ENCODE data around the gene CDC16. TPM values are rescaled to one million over a fixed set of nuclear protein-coding genes. Genes with fewer than 3 reads are reported as not detected.

CDC16 gene
- total RNA-seq, 2 donors from 2014 or later, result 35.7 to 47.9 TPM

- H3K27me3 ChIP-seq, result no peaks in the 10 kb centered on the region
- no peak overlapping the region for H3K4me3 ChIP-seq
- no peaks in the 10 kb centered on the region for H3K36me3 ChIP-seq
- H3K27ac ChIP-seq, result no peak overlapping the region
- no peaks in the 10 kb centered on the region for H3K9me3 ChIP-seq
- DNase-seq, result no peak
- intact Hi-C loops (cut with DNase I), result no loop called here
- H3K9ac ChIP-seq (ENCODE audit: low read depth in 2 of 2, low read length in 2 of 2), result no peak overlapping the region
- TF ChIP-seq, protein P1, sequence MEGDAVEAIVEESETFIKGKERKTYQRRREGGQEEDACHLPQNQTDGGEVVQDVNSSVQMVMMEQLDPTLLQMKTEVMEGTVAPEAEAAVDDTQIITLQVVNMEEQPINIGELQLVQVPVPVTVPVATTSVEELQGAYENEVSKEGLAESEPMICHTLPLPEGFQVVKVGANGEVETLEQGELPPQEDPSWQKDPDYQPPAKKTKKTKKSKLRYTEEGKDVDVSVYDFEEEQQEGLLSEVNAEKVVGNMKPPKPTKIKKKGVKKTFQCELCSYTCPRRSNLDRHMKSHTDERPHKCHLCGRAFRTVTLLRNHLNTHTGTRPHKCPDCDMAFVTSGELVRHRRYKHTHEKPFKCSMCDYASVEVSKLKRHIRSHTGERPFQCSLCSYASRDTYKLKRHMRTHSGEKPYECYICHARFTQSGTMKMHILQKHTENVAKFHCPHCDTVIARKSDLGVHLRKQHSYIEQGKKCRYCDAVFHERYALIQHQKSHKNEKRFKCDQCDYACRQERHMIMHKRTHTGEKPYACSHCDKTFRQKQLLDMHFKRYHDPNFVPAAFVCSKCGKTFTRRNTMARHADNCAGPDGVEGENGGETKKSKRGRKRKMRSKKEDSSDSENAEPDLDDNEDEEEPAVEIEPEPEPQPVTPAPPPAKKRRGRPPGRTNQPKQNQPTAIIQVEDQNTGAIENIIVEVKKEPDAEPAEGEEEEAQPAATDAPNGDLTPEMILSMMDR (IDR thresholded peaks at IDR 0.05), result no peak
- no peaks in the 10 kb centered on the region for H3K4me1 ChIP-seq
These were observed 34.7 kb upstream of the CDC16 start for GRCh38 chr13:114199954-114200353.

- H3K4me3 ChIP-seq, result no peak overlapping the region
- DNase-seq, result no peak
- intact Hi-C loops (cut with DNase I), result no loop called here
These were observed 34.2 kb upstream of the CDC16 start for GRCh38 chr13:114200399-114200911.

DNA sequence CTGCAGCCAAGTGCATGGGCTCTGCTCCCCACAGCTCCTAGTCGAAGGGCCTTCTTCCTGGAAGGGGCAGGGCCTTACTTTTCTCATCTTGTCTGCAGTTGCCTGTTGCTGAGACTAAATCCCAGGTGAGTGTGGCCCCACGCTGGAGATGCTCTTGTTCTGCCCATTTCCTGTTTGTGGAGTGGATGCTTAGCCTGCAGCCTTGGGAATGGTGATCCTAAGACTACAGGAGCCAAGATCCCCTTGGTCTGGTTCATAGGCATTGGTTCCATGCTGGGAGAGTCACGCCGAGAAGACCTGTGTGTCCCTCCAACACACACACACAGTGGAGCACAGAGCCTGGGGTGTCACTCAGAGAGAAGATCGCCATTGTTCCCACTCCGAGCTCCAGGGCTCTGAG, 32.1 kb upstream of the CDC16 start:
- Histone ChIP-seq H3K27me3 (no peaks in the 10 kb centered on the region), H3K36me3 (no peaks in the 10 kb centered on the region), H3K9me3 (no peaks in the 10 kb centered on the region), H3K4me1 (no peaks in the 10 kb centered on the region), H3K4me3 (no peak overlapping the region), H3K9ac (ENCODE audit: low read depth in 2 of 2, low read length in 2 of 2) (no peak overlapping the region), H3K27ac (no peak overlapping the region)
- no peak for DNase-seq
- intact Hi-C loops (cut with DNase I), result no loop called here
- TF ChIP-seq, protein P1 (IDR thresholded peaks at IDR 0.05), result no peak

More at GRCh38 chr13:114200399-114200911, 34.2 kb upstream of the CDC16 start:
- TF ChIP-seq, protein P1 (IDR thresholded peaks at IDR 0.05), result no peak
- no peaks in the 10 kb centered on the region for H3K36me3 ChIP-seq
- no peaks in the 10 kb centered on the region for H3K4me1 ChIP-seq
- H3K9ac ChIP-seq (ENCODE audit: low read depth in 2 of 2, low read length in 2 of 2), result no peak overlapping the region
- no peak overlapping the region for H3K27ac ChIP-seq
- no peaks in the 10 kb centered on the region for H3K9me3 ChIP-seq
- no peaks in the 10 kb centered on the region for H3K27me3 ChIP-seq

- no peak overlapping the region for H3K27ac ChIP-seq
- intact Hi-C loops (cut with DNase I), result no loop called here
- H3K27me3 ChIP-seq, result no peaks in the 10 kb centered on the region
- DNase-seq, result no peak
- H3K36me3 ChIP-seq, result no peaks in the 10 kb centered on the region
- no peaks in the 10 kb centered on the region for H3K4me1 ChIP-seq
- TF ChIP-seq, protein P1 (IDR thresholded peaks at IDR 0.05), result no peak
- no peak overlapping the region for H3K4me3 ChIP-seq
- H3K9ac ChIP-seq (ENCODE audit: low read depth in 2 of 2, low read length in 2 of 2), result no peak overlapping the region
- H3K9me3 ChIP-seq, result no peaks in the 10 kb centered on the region
These were observed 31.2 kb upstream of the CDC16 start for GRCh38 chr13:114203536-114203935.

DNA sequence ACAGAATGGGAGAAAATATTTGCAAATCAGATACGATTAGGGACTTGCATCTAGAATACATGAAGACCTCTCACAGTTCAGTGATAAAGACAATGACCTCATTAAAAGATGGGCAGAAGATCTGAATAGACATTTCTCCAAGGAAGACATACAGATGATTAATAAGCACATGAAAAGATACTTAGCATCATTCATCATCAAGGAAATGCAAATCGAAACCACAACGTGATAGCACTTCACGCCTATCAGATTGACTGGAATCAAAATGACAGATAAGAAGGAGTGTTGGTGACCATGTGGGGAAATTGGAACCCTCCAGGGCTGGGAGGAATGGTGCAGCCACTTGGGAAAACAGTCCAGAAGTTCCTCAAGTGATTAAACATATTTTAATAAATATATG, 29.8 kb upstream of the CDC16 start:
- Histone ChIP-seq H3K9ac (ENCODE audit: low read depth in 2 of 2, low read length in 2 of 2) (no peak overlapping the region), H3K4me3 (no peak overlapping the region), H3K4me1 (no peaks in the 10 kb centered on the region), H3K27ac (no peak overlapping the region), H3K9me3 (no peaks in the 10 kb centered on the region), H3K27me3 (no peaks in the 10 kb centered on the region), H3K36me3 (no peaks in the 10 kb centered on the region)
- intact Hi-C loops (cut with DNase I), result no loop called here
- no peak for DNase-seq
- TF ChIP-seq, protein P1 (IDR thresholded peaks at IDR 0.05), result no peak
